SJSA1 (cell line): ENCODE data around the gene PRAMEF4. TPM values are rescaled to one million over a fixed set of nuclear protein-coding genes. Genes with fewer than 3 reads are reported as not detected.
"Not testable (repeated sequence)": the region's sequence is repeated elsewhere in the genome, so short reads cannot be mapped to it uniquely, and the experiment has no call there.

Source experiments
- DNase-seq, 2 experiments: peaks; one replicate each; pipeline ENCODE4 v3.0.0-alpha.2; 2015 to 2020; ENCODE audit warnings: low spot score in 2 of 2, low read depth in 1 of 2
- H3K27ac ChIP-seq: fragments of 250-450 bp; sonication (Bioruptor Pico); 2 replicates; pipeline ENCODE4 v1.5.1; 2020; ENCODE audit warnings: mild to moderate bottlenecking, moderate library complexity
- H3K27me3 ChIP-seq: fragments of 250-450 bp; sonication (Bioruptor Pico); replicated peaks from 2 replicates; pipeline ENCODE4 v1.5.1; 2020; ENCODE audit warnings: mild to moderate bottlenecking, moderate library complexity
- H3K36me3 ChIP-seq: fragments of 250-450 bp; sonication (Bioruptor Pico); 2 replicates; pipeline ENCODE4 v1.5.1; 2020; ENCODE audit warnings: mild to moderate bottlenecking
- H3K4me1 ChIP-seq: fragments of 250-450 bp; sonication (Bioruptor Pico); replicated peaks from 2 replicates; pipeline ENCODE4 v1.6.1; 2021; ENCODE audit warnings: mild to moderate bottlenecking
- H3K4me3 ChIP-seq: fragments of 250-450 bp; sonication (Bioruptor Pico); 2 replicates; pipeline ENCODE4 v1.5.1; 2020; ENCODE audit warnings: mild to moderate bottlenecking
- H3K9me3 ChIP-seq: fragments of 250-450 bp; sonication (Bioruptor Pico); replicated peaks from 2 replicates; pipeline ENCODE4 v1.5.1; 2020; ENCODE audit warnings: mild to moderate bottlenecking
- total RNA-seq: library from RNA; depleted of rRNA; stranded (reverse); fragments of >200 nt; shearing (Covaris generic); gene quantifications from 2 replicates; pipeline ENCODE4 v1.2.3, GENCODE V29; 2014; rRNA removed

The PRAMEF4 gene
- total RNA-seq: not detected in 2 replicates

DNA sequence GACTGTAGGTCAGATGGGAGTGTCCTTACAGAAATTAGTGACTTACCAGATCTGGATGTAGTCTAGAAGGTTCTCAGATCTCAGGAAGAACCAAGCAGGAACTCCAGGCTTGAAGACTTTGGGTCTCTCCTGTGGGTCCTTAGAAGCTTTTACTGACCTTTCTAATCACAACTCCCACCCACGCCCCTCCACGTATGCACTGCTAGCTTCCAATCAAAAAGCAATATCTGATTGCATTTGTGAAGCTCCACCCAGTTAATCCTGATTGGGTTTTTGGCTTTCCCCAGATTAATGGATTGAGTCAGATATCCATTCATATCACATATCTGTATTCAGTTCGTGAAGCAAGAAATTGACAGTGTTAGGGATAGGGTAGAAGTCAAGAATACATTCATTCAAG, at the start of gene PRAMEF4:
Gene PRAMEF4, minus strand, starts transcription at position 101 of the 400 bp plus-strand sequence. CDS start 2,807 bp downstream, outside the sequence.
- not testable (repeated sequence) for H3K27me3 ChIP-seq, DNase-seq, H3K4me3 ChIP-seq

DNA sequence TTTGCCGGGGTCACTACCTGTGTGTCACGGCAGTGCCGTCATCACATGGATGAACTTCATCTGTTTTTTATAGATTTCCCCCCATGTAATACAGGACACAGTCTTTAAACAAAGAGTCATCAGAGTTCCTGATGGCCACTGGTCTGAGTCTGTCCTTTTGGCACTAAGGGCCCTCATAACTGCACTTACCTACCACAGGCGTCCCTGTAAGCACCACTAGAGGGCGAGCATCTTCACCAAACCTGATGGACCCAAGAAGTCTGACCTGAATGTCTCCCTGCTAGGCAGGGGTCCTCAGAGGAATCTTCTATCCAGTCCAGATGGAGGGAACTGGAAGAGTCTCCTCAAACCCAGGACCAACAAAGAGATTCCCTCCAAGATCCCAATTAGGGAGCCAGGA, 38.4 kb upstream of the PRAMEF4 start:
- H3K4me3 ChIP-seq, H3K27ac ChIP-seq, H3K4me1 ChIP-seq, H3K9me3 ChIP-seq, H3K36me3 ChIP-seq, DNase-seq, H3K27me3 ChIP-seq: not testable (repeated sequence)

More for the DNA sequence above, at the start of gene PRAMEF4:
- not testable (repeated sequence) for H3K9me3 ChIP-seq, H3K4me1 ChIP-seq, H3K27ac ChIP-seq, H3K36me3 ChIP-seq

DNA sequence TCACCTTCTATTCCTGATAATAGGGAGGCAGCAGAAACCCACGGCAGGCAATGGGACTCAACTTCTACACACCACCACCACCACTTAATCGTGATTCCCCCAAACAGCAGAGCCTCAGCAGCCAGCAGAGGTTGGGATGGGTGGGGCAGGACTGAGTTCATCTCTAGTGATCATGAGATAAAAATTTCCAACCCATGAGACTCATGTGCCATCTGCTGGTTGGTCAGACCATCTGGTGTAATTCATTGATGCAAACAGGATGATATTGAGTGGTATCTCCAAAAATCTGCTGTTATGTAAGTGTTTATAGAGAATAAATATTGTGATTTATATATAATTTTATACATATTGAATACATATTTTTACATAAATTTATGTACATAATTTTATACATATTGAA, 35.7 kb upstream of the PRAMEF4 start:
- not testable (repeated sequence) for H3K4me3 ChIP-seq, DNase-seq

DNA sequence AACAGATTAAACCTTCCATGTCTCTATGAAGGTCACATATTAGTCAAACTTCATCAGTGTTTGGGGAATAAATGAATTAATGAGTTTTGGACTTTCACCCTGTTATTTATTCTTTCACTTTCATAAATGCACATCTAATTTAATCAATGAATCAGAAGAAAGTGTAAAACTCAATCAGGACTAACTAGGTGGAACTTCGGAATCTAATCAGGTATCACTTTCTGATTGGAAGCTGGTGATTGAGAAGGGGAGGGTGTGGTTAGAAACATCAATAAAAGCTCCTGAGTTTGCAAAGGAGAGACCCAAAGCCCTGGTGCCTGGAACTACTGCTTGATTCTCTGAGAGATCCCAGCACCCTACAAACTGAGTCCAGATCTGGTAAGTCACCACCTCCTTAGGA, 30.3 kb upstream of the PRAMEF4 start, which contains the start of gene PRAMEF7:
Gene PRAMEF7, plus strand, starts transcription at position 301 of the 400 bp plus-strand sequence. CDS start 1,083 bp downstream, outside the sequence.
- not testable (repeated sequence) for H3K4me3 ChIP-seq, H3K27me3 ChIP-seq, H3K27ac ChIP-seq, DNase-seq, H3K9me3 ChIP-seq, H3K4me1 ChIP-seq, H3K36me3 ChIP-seq

More for the DNA sequence above, 35.7 kb upstream of the PRAMEF4 start:
- H3K27ac ChIP-seq, H3K36me3 ChIP-seq, H3K27me3 ChIP-seq, H3K4me1 ChIP-seq, H3K9me3 ChIP-seq: not testable (repeated sequence)

DNA sequence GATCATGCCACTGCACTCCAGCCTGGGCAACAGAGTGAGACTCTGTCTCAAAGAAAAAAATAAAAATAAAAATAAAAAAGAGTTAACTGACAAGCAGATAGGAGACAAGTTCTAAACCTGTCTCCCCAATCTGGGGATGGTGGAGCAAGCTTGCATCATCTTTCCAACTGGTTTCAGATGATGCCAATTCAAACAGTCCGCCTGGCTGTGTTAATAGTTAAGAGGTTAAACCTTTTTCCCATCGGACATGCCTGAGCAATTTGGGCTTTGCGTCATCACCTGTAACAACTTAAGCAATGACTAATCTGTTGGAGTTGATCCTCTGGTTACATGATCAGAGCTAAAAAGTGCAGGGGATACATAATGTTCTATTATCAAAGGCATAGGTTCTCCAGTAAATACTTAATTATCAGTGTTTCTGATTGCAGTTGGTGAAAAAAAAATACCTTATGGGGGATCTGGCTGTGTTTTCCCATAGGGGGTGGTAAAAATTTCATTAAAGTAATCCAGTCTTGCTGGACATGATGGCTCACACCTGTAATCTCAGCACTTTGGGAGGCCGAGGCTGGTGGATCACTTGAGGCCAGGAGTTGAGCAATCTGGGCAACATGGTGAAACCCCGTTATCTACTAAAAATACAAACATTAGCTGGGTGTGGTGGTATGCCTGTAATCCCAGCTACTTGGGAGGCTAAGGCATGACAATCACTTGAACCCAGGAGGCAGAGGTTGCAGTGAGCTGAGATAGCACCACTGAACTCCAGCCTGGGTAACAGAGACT, 18.0 kb upstream of the PRAMEF4 start:
- not testable (repeated sequence) for H3K27me3 ChIP-seq, H3K9me3 ChIP-seq, H3K4me3 ChIP-seq, H3K36me3 ChIP-seq, DNase-seq, H3K4me1 ChIP-seq, H3K27ac ChIP-seq

DNA sequence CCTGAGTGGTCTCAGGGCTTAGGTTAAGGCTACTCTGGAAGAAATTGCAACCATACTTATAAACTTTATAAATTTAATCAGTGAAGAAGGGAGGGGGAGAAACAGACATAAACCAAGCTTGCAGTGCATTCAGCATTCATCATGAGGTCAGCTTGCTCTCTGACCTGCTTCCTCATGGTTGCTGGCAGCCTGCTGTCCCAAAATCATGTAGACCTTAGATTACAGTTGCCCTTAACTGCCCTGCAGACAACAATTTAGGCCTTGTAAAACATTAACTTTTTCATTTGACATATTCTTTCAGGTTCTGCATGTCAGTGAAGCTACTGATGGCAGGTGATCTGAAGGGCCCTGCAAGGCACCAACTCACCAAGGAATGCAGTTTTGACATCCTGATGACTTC, 13.2 kb upstream of the PRAMEF4 start:
- not testable (repeated sequence) for H3K9me3 ChIP-seq, H3K36me3 ChIP-seq, H3K4me1 ChIP-seq, H3K27ac ChIP-seq, H3K4me3 ChIP-seq, DNase-seq, H3K27me3 ChIP-seq

DNA sequence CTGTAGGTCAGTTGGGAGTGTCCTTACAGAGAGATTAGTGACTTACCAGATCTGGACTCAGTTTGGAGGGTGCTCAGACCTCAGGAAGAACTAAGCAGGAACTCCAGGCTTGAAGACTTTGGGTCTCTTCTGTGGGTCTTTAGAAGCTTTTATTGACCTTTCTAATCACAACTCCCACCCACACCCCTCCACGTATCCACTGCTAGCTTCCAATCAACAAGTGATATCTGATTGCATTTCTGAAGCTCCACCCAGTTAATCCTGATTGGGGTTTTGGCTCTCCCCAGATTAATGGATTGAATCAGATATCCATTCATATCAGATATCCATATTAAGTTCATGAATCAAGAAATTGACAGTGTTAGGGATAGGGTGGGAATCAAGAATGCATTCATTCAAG, 12.2 kb upstream of the PRAMEF4 start, which contains the start of gene PRAMEF10:
Gene PRAMEF10, minus strand, starts transcription at position 101 of the 400 bp plus-strand sequence. CDS start 2,423 bp downstream, outside the sequence.
- not testable (repeated sequence) for H3K36me3 ChIP-seq, H3K27me3 ChIP-seq, H3K4me1 ChIP-seq, DNase-seq, H3K27ac ChIP-seq, H3K4me3 ChIP-seq, H3K9me3 ChIP-seq

DNA sequence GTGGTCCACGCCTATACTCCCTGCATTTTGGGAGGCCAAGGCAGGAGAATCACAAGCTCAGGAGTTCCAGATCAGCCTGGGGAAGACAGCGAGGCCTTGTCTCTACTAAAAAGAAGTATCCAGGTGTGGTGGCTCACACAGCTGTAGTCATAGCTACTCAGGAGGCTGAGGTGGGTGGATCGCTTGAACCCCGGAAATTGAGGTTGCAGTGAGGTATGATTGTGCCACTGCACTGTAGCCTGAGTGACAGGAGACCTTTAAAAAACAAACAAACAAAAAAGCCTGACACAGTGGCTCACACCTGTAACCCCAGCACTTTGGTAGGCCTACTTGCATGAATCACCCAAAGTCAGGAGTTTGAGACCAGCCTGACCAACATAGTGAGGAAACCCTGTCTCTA, 7.5 kb downstream of the PRAMEF4 start:
- not testable (repeated sequence) for H3K36me3 ChIP-seq, DNase-seq, H3K27me3 ChIP-seq

DNA sequence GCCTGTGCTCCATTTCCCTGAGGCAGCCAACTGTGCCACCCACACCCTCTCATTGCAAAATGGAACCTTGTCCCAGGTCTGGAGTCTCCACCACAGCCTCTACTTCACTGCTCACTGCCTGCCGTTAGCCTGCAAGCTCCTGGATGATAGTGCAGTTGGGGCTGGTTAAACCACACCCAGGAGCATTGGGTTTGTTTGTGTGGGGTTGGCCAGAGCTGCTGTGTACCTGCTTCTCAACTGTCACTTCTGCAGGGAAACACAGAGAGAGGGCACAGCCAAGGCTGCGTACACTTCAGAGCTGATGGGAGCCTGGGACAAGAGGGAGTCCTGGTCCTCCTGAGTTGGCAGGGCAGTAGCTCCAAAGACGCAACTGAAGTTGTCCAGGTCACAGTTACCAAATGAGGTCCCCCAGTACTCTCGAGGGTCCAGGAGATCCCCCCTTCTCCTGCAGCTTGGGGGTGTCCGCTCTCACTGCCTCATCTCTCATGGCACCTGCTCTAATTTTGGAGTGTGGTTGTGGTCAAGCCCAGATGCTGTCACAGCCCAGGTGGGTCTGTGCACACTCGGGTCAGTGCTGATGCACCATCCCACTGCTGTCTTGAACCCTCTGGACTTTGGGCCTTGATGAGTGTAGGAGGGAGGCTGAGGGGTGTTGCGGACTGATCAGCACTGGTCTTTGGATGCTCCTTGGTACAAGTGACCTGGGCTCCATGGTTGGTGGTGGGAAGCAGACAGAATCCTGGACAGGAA, 22.7 kb downstream of the PRAMEF4 start:
- H3K4me3 ChIP-seq, H3K4me1 ChIP-seq, H3K27ac ChIP-seq, H3K36me3 ChIP-seq, DNase-seq, H3K9me3 ChIP-seq, H3K27me3 ChIP-seq: not testable (repeated sequence)

More for the DNA sequence above, 7.5 kb downstream of the PRAMEF4 start:
- H3K27ac ChIP-seq, H3K9me3 ChIP-seq, H3K4me3 ChIP-seq, H3K4me1 ChIP-seq: not testable (repeated sequence)

DNA sequence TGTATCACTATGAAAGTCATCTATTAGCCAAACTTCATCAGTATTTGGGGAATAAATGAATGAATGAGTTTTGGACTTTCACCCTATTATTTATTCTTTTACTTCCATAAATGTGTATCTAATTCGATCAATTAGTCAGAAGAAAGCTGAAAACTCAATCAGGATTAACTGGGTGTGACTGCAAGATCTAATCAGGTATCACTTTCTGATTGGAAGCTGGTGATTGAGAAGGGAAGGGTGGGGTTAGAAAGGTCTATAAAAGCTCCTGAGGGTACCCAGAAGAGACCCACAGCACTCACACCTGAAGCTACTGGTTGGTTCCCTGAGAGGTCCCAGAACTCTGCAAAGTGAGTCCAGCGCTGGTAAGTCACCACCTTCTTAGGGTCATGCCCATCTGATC, 29.2 kb downstream of the PRAMEF4 start, which contains the start of gene PRAMEF2:
Gene PRAMEF2, plus strand, starts transcription at position 301 of the 400 bp plus-strand sequence. CDS start 1,924 bp downstream, outside the sequence.
- H3K4me1 ChIP-seq, H3K36me3 ChIP-seq, H3K4me3 ChIP-seq, H3K9me3 ChIP-seq, DNase-seq, H3K27me3 ChIP-seq, H3K27ac ChIP-seq: not testable (repeated sequence)

DNA sequence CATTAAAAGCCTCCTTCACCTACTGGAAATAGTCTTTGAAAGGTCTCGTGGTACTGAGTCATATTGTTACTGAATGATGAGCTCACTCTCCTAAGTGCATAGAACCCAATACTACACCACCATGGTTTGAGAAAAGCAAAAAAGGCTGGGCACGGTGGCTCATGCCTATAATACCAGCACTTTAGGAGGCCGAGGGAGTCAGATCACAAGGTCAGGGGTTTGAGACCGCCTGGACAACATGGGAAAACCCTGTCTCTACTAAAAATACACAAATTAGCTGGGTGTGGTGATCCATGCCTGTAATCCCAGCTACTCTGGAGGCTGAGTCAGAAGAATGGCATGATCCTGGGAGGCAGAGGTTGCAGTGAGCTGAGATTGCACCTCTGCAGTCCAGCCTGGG, 34.2 kb downstream of the PRAMEF4 start:
- no peaks in the 10 kb centered on the region for H3K4me1 ChIP-seq
- H3K27ac ChIP-seq: 0 out of 2 replicates have a peak overlapping the region, but pooled peaks have one; percentile 9
- no peaks in the 10 kb centered on the region for H3K36me3 ChIP-seq
- no peaks in the 10 kb centered on the region for H3K9me3 ChIP-seq
- peak; percentile 19 to 44 for DNase-seq
- no peaks in the 10 kb centered on the region for H3K27me3 ChIP-seq
- no peak overlapping the region for H3K4me3 ChIP-seq

DNA sequence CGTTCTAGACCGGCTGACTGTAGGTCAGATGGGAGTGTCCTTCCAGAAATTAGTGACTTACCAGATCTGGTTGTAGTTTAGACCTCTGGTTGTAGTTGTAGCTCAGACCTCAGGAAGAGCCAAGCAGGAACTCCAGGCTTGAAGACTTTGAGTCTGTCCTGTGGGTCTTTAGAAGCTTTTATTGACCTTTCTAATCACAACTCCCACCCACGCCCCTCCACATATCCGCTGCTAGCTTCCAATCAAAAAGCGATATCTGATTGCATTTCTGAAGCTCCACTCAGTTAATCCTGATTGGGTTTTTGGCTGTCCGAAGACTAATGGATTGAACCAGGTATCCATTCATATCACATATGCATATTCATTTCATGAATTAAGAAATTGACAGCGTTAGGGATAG, 37.4 kb downstream of the PRAMEF4 start, which contains the start of gene HNRNPCL1:
Gene HNRNPCL1, minus strand, starts transcription at position 101 of the 400 bp plus-strand sequence. CDS start 431 bp downstream, outside the sequence.
- not testable (repeated sequence) for H3K9me3 ChIP-seq, H3K36me3 ChIP-seq, H3K27ac ChIP-seq, DNase-seq, H3K27me3 ChIP-seq, H3K4me1 ChIP-seq, H3K4me3 ChIP-seq

DNA sequence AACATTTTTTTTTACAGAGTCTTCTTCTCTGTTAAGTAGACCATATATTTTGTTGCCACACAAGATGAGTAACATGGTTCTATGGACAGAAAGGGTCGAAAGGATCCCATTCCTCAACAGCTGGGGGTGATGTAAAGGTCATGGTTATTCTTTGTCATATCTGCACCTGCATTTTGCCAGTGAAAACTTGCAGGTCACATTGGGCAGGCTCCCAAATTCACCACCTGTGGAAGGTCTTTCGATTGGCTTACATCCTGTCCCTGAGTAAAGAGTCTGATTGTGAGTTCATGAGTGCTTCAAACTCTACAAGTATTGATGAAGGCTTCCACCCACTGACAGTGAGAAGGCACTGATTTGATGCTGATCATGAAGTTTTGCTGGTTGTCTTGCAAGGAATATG, 52.8 kb downstream of the PRAMEF4 start:
- DNase-seq, H3K27me3 ChIP-seq, H3K9me3 ChIP-seq, H3K27ac ChIP-seq, H3K4me3 ChIP-seq, H3K4me1 ChIP-seq, H3K36me3 ChIP-seq: not testable (repeated sequence)

DNA sequence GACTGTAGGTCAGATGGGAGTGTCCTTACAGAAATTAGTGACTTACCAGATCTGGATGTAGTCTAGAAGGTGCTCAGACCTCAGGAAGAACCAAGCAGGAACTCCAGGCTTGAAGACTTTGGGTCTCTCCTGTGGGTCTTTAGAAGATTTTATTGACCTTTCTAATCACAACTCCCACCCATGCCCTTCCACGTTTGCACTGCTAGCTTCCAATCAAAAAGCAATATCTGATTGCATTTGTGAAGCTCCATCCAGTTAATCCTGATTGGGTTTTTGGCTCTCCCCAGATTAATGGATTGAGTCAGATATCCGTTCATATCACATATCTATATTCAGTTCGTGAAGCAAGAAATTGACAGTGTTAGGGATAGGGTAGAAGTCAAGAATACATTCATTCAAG, 54.7 kb downstream of the PRAMEF4 start, which contains the start of gene PRAMEF11:
Gene PRAMEF11, minus strand, starts transcription at position 101 of the 400 bp plus-strand sequence. CDS start 2,621 bp downstream, outside the sequence.
- not testable (repeated sequence) for H3K36me3 ChIP-seq, H3K27ac ChIP-seq, H3K4me3 ChIP-seq, H3K27me3 ChIP-seq, H3K4me1 ChIP-seq, H3K9me3 ChIP-seq, DNase-seq
